Measurements from ENCODE around the gene CNPPD1. TPM values are rescaled to one million over a fixed set of nuclear protein-coding genes. Genes with fewer than 3 reads are reported as not detected.

The CNPPD1 gene
- total and polyA plus RNA-seq, 2 of the 8 experiments (the other 6 are each of a cell fraction or from before 2014, with no cell fraction given), result 32.9 to 35.9 TPM

DNA sequence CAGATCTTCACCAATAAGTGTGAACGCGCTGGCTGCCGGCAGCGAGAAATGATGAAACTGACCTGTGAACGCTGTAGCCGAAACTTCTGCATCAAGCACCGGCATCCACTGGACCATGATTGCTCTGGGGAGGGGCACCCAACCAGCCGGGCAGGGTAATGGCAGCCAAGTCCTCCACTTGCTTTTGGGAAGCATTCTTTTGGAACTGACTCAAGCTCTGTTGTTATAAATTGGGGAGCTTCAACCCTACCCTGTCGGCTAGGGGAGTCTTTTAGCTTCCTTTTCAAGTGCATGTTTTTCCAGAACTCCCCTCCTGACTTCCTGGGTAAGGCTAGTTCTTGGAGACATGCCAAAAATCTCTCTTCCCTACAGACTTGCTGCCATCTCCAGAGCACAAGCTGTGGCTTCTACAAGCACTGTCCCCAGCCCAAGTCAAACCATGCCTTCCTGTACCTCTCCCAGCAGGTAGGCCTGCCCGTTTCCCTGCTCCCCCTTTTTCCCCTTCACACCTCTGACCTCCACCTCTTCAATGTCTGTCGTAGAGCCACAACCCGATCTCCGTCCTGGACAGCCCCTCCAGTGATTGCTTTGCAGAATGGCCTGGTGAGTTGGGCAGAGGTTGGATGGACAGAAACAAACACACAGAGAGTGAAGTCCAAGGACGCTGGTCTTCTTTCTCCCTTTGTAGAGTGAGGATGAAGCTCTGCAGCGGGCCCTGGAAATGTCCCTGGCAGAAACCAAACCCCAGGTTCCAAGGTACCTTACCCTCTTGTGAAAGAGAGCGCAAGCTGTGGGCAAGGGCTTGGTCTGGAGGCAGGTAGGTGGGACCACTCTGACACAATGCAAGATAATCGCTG is 31.4 kb upstream of the CNPPD1 start (continued):
- no peak for TF ChIP-seq NRF1 (IDR thresholded peaks at IDR 0.05; ENCODE audit: low read depth, low read length)
- no peak for TF ChIP-seq HDAC6 (IDR thresholded peaks at IDR 0.05; ENCODE audit: low read depth, low read length)
- TF ChIP-seq, protein P1, sequence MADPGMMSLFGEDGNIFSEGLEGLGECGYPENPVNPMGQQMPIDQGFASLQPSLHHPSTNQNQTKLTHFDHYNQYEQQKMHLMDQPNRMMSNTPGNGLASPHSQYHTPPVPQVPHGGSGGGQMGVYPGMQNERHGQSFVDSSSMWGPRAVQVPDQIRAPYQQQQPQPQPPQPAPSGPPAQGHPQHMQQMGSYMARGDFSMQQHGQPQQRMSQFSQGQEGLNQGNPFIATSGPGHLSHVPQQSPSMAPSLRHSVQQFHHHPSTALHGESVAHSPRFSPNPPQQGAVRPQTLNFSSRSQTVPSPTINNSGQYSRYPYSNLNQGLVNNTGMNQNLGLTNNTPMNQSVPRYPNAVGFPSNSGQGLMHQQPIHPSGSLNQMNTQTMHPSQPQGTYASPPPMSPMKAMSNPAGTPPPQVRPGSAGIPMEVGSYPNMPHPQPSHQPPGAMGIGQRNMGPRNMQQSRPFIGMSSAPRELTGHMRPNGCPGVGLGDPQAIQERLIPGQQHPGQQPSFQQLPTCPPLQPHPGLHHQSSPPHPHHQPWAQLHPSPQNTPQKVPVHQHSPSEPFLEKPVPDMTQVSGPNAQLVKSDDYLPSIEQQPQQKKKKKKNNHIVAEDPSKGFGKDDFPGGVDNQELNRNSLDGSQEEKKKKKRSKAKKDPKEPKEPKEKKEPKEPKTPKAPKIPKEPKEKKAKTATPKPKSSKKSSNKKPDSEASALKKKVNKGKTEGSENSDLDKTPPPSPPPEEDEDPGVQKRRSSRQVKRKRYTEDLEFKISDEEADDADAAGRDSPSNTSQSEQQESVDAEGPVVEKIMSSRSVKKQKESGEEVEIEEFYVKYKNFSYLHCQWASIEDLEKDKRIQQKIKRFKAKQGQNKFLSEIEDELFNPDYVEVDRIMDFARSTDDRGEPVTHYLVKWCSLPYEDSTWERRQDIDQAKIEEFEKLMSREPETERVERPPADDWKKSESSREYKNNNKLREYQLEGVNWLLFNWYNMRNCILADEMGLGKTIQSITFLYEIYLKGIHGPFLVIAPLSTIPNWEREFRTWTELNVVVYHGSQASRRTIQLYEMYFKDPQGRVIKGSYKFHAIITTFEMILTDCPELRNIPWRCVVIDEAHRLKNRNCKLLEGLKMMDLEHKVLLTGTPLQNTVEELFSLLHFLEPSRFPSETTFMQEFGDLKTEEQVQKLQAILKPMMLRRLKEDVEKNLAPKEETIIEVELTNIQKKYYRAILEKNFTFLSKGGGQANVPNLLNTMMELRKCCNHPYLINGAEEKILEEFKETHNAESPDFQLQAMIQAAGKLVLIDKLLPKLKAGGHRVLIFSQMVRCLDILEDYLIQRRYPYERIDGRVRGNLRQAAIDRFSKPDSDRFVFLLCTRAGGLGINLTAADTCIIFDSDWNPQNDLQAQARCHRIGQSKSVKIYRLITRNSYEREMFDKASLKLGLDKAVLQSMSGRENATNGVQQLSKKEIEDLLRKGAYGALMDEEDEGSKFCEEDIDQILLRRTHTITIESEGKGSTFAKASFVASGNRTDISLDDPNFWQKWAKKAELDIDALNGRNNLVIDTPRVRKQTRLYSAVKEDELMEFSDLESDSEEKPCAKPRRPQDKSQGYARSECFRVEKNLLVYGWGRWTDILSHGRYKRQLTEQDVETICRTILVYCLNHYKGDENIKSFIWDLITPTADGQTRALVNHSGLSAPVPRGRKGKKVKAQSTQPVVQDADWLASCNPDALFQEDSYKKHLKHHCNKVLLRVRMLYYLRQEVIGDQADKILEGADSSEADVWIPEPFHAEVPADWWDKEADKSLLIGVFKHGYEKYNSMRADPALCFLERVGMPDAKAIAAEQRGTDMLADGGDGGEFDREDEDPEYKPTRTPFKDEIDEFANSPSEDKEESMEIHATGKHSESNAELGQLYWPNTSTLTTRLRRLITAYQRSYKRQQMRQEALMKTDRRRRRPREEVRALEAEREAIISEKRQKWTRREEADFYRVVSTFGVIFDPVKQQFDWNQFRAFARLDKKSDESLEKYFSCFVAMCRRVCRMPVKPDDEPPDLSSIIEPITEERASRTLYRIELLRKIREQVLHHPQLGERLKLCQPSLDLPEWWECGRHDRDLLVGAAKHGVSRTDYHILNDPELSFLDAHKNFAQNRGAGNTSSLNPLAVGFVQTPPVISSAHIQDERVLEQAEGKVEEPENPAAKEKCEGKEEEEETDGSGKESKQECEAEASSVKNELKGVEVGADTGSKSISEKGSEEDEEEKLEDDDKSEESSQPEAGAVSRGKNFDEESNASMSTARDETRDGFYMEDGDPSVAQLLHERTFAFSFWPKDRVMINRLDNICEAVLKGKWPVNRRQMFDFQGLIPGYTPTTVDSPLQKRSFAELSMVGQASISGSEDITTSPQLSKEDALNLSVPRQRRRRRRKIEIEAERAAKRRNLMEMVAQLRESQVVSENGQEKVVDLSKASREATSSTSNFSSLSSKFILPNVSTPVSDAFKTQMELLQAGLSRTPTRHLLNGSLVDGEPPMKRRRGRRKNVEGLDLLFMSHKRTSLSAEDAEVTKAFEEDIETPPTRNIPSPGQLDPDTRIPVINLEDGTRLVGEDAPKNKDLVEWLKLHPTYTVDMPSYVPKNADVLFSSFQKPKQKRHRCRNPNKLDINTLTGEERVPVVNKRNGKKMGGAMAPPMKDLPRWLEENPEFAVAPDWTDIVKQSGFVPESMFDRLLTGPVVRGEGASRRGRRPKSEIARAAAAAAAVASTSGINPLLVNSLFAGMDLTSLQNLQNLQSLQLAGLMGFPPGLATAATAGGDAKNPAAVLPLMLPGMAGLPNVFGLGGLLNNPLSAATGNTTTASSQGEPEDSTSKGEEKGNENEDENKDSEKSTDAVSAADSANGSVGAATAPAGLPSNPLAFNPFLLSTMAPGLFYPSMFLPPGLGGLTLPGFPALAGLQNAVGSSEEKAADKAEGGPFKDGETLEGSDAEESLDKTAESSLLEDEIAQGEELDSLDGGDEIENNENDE (IDR thresholded peaks at IDR 0.05; ENCODE audit: insufficient replicate concordance, low read length), result no peak
- TF ChIP-seq TBP (IDR thresholded peaks at IDR 0.05; ENCODE audit: low read depth, low read length), result no peak
- TF ChIP-seq BRCA1 (IDR thresholded peaks at IDR 0.05; ENCODE audit: low read depth, low read length), result no peak
- TF ChIP-seq CBX8 (IDR thresholded peaks at IDR 0.05; ENCODE audit: borderline replicate concordance, low read depth, low read length), result no peak
- TF ChIP-seq CBX5 (IDR thresholded peaks at IDR 0.05; ENCODE audit: low read depth, low read length), result no peak

Data from H1 (cell line).